Measurements from ENCODE around the gene APBA3.

APBA3 gene

DNA sequence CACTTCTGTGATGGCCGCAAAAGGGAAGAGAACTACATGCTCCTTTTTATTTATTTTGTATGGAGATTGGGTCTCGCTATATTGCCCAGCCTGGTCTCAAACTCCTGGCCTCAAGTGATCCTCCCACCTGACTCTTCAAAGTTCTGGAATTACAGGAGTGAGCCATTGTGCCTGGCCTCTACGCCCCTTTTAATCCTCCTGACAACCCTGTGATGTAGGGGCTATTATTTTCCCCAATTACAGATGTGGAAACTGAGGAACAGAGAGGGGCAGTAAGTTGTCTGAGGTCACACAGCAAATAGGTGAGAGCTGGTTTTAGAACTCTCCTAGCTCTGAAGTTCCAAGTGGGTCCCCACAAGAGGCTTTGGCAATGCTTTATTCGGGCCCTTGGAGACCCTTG is 41.6 kb downstream of the APBA3 start:
- no peak for DNase-seq

DNA sequence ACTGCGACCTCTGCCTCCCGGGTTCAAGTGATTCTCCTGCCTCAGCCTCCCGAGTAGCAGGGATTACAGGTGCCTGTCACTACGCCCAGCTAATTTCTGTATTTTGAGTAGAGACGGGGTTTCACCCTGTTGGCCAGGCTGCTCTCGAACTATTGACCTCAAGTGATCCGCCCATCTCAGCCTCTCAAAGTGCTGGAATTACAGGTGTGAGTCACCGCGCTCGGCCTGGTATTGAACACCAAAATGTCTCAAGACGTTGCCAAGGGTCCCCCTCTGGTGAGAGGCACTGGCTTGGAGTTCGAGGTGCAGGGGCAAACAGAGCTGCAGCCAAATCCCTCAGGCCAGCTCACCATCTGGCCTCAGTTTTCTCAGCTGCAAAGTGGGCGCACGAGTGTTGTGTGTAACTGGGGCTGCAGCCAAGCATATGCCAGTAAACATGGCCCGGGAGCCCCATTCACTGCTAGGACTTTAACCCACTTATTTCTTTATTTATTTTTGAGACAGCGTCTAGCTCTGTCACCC is 45.3 kb downstream of the APBA3 start:
- no peak for DNase-seq

DNA sequence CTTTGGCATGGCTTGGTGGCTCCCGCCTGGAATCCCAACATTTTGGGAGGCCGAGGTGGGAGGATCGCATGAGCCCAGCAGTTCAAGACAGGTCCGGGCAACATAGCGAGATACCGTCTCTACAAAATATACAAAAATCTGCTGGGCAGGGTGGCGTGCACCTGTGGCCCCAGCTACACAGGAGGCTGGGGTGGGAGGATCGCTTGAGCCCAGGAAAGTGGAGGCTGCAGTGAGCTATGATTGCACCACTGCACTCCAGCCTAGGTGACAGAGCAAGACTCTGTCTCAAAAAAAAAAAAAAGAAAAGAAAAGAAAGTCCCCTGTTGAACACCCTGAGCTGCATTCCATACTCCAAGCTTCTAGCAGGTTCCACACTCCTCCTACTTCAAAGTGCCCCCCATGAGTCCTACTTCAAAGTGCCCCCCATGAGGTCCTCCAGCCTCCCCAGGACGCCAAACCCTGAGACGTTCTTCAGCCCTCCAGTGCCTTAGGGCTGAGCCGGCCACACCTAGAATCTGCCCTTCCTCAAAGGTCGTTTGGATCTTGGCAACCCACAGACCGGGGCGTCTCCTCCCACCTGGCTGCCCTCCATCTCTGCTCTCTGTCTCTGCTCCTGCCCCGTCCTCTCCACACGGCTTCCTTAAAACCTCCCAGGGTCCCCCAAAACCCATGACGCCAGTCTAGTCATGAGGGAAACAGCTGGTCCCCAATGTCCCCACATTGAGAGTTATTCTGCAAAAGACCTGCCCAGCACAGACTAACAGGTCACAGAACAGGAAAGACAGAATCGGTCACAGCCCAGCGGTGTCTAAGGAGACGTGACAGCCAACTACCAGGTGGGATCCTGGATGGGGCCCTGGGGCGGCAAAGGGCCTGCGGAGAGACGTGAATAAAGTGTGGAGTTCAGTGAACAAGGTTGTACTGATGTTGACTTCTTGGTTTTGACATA is 48.6 kb downstream of the APBA3 start:
- no peak for DNase-seq

DNA sequence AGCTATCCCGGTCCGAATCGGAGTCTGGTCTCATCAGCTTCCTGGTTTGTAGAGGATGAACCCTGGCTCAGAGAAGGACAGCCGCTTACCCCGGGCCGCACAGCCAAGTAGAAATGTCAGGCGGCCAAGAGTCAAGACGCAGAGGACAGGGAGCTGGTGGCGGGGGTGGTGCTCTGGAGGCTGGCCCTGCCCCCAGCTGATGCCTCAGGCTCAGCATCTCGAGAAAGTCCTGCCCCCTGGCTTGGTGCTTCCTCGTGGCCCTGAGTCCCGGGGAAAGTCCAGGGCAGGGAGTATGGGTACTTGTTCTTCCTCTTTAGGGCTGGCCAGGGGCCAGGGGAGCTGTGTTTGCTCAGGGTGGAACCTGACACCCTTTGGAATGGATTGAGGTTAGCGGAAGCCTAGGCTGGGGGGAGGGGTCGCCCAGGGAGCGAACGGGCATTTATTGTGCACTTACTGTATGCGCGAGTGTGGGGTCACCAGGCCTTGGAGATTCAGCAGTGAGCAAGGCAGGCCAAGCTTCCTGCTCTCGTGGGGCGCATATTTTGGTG is 51.2 kb downstream of the APBA3 start:
- DNase-seq: no peak

DNA sequence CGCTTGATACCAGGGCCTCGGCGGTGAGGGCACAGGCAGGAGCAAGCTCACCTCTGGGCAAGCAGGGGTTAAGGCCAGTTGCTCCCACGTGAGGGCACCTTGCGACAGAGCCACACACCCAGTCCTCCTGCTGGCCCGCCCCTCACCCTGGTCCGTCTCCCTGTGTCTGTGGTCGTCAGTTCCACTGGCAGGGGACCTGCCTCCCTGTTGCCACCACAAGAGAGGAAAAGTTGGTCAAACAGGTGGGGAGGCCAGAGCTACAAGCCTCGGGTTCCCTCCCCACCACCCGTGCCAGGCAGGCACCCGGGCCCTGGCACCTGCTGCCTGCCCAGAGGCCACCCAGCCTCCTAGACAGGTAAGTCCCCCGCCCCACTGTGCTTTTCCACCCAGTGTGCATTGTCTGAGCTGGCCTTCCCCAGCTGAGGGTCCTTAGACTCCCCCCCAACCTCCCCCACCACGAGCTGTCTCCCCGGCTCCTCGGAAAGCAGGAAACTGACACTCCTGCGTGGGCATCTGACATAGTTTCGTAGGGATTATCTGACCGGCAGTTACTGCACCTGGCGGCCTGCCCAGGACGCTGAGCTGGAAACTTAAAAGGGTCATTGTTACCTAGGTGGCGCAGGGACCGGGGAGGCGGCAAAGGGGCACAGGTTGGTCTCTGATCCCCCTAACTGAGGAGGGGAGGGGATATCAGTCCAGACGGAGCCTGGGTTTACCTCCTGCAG is 53.1 kb downstream of the APBA3 start, which contains the start of gene TJP3:
TJP3 (plus strand) TSS at position 178 of the 725 bp plus-strand sequence. CDS start 20,049 bp downstream, outside the sequence.
- DNase-seq: no peak

DNA sequence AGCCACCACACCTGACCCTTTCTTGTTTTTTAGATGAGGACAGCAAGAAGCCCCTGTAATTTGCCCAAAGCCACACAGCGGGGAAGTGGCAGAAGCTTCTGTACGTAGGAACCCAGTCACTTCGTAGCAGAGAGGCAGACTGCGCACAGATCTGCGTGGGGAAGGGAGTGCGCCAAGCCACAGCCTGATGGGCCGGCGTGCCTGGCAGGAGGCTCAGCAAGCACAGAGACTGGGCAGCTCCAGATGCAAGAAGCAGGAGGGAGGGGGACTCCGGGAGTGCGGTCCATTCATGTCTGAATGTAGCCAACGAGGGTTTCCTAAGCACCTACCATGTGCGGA is 53.7 kb downstream of the APBA3 start:
- no peak for DNase-seq

DNA sequence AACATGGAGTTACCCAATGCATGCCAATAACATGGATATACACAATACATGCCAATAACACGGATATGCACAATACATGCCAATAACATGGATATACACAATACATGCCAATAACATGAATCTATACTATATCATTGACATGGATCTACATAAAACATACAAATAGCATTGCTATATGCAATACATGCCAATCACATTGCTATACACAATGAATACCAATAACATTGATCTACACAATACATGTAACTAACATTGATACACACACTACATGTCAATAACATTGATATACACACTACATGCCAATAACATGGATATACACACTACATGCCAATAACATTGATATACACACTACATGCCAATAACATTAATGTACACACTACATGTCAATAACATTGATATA is 60.3 kb downstream of the APBA3 start:
- no peak for DNase-seq

All from right hindlimb (tissue), 1 donor.